Osteocyte (in vitro differentiated cells): ENCODE results near the gene NAGLU. TPM values are rescaled to one million over a fixed set of nuclear protein-coding genes. Genes with fewer than 3 reads are reported as not detected.
"Not testable (repeated sequence)": the region's sequence is repeated elsewhere in the genome, so short reads cannot be mapped to it uniquely, and the experiment has no call there.

ENCODE experiments used
- DNase-seq: peaks from one replicate; pipeline ENCODE4 v3.0.0; 2021; ENCODE audit warnings: mixed read lengths; ENCODE audit not compliant: unreplicated experiment; ENCODE audit errors: extremely low spot score
- H3K27ac Mint-ChIP-seq: one replicate; pipeline ENCODE4 v1.8.0; 2021; ENCODE audit warnings: mild to moderate bottlenecking, mixed read lengths; ENCODE audit not compliant: unreplicated experiment
- H3K27me3 Mint-ChIP-seq: one replicate; pipeline ENCODE4 v1.8.0; 2021; ENCODE audit warnings: mixed read lengths; ENCODE audit not compliant: unreplicated experiment
- H3K36me3 Mint-ChIP-seq: one replicate; pipeline ENCODE4 v1.8.0; 2021; ENCODE audit warnings: mixed read lengths; ENCODE audit not compliant: unreplicated experiment
- H3K4me1 Mint-ChIP-seq: one replicate; pipeline ENCODE4 v1.8.0; 2021; ENCODE audit warnings: mixed read lengths; ENCODE audit not compliant: unreplicated experiment
- H3K4me3 Mint-ChIP-seq: one replicate; pipeline ENCODE4 v1.8.0; 2021; ENCODE audit warnings: mild to moderate bottlenecking, moderate library complexity, mixed read lengths; ENCODE audit not compliant: unreplicated experiment
- H3K9me3 Mint-ChIP-seq: one replicate; pipeline ENCODE4 v1.8.0; 2021; ENCODE audit warnings: mixed read lengths; ENCODE audit not compliant: unreplicated experiment
- CTCF ChIP-seq: fragments of 200-600 bp; sonication (generic); IDR thresholded peaks from 2 replicates; pipeline ENCODE4 v1.5.0; 2021; ENCODE audit warnings: antibody characterized with exemption, mild to moderate bottlenecking, moderate library complexity
- total RNA-seq: library from RNA; stranded (reverse); gene quantifications from 2 replicates; pipeline ENCODE4 v1.2.1, GENCODE V29; 2021

The NAGLU gene
- total RNA-seq, 1 donor from 2014 or later = 86.5 TPM

- TF ChIP-seq CTCF = no peak
- Mint-ChIP-seq H3K4me1 (peaks cover 4% of the 10 kb centered on the region), H3K9me3 (no peaks in the 10 kb centered on the region), H3K27ac (no peak overlapping the region), H3K27me3 (no peaks in the 10 kb centered on the region), H3K4me3 (no peak overlapping the region), H3K36me3 (peaks cover 5% of the 10 kb centered on the region)
- no peak for DNase-seq
These were observed 12.2 kb downstream of the NAGLU start for GRCh38 chr17:42548070-42548837.

GRCh38 chr17:42548993-42549755, 13.1 kb downstream of the NAGLU start:
- Mint-ChIP-seq H3K27me3 (no peaks in the 10 kb centered on the region), H3K9me3 (no peaks in the 10 kb centered on the region), H3K36me3 (peaks cover 5% of the 10 kb centered on the region), H3K4me3 (no peak overlapping the region), H3K4me1 (peaks cover 10% of the 10 kb centered on the region), H3K27ac (no peak overlapping the region)
- TF ChIP-seq CTCF = no peak
- DNase-seq = no peak

- DNase-seq, H3K27me3 Mint-ChIP-seq, H3K9me3 Mint-ChIP-seq, H3K36me3 Mint-ChIP-seq: not testable (repeated sequence)
- H3K4me3 Mint-ChIP-seq = peak within 1 kb of the TSS; percentile 91
- H3K4me1 Mint-ChIP-seq = peaks cover 24% of the 10 kb centered on the region
- H3K27ac Mint-ChIP-seq = peak within 1 kb of the TSS; percentile 54
These were observed 16.7 kb downstream of the NAGLU start, which contains the start of gene HSD17B1 for GRCh38 chr17:42552736-42553135. TSS of gene HSD17B1 (plus strand) at chr17:42552923. CDS start at chr17:42552934, 11 bp downstream.

- no peak for TF ChIP-seq CTCF
- peak overlapping the region; percentile 54 for H3K27ac Mint-ChIP-seq
- peak overlapping the region; percentile 91 for H3K4me3 Mint-ChIP-seq
- DNase-seq = no peak
- H3K4me1 Mint-ChIP-seq = peaks cover 24% of the 10 kb centered on the region
- no peaks in the 10 kb centered on the region for H3K27me3 Mint-ChIP-seq
- no peaks in the 10 kb centered on the region for H3K9me3 Mint-ChIP-seq
- H3K36me3 Mint-ChIP-seq = peaks cover 4% of the 10 kb centered on the region
These were observed 17.2 kb downstream of the NAGLU start for GRCh38 chr17:42553161-42553818.

- no peaks in the 10 kb centered on the region for H3K9me3 Mint-ChIP-seq
- TF ChIP-seq CTCF = no peak
- no peak for DNase-seq
These were observed 17.8 kb downstream of the NAGLU start for GRCh38 chr17:42553866-42554249.

More at GRCh38 chr17:42553866-42554249, 17.8 kb downstream of the NAGLU start:
- Mint-ChIP-seq H3K36me3 (peaks cover 4% of the 10 kb centered on the region), H3K4me1 (peaks cover 24% of the 10 kb centered on the region), H3K4me3 (peak overlapping the region; percentile 91), H3K27me3 (no peaks in the 10 kb centered on the region), H3K27ac (peak overlapping the region; percentile 92)
